A673 (cell line): ENCODE data around the gene SEMA5A.

Experiments used
- EZH2 ChIP-seq: fragments of 200-600 bp; sonication (generic); IDR thresholded peaks from 2 replicates; pipeline ENCODE4 v1.6.1; 2017; ENCODE audit warnings: borderline replicate concordance, low read depth, mild to moderate bottlenecking, mixed read lengths, antibody characterized with exemption, low read length; ENCODE audit not compliant: poor library complexity, severe bottlenecking
- TF ChIP-seq, protein P1 (sequence below): fragments of 300-800, 200-600 bp; sonication (generic); conservative IDR thresholded peaks from 2 replicates; pipeline ENCODE4 v1.5.1; 2017; ENCODE audit warnings: low read depth, mild to moderate bottlenecking, antibody characterized with exemption, low read length, moderate library complexity, mixed read lengths

- TF ChIP-seq, protein P1, sequence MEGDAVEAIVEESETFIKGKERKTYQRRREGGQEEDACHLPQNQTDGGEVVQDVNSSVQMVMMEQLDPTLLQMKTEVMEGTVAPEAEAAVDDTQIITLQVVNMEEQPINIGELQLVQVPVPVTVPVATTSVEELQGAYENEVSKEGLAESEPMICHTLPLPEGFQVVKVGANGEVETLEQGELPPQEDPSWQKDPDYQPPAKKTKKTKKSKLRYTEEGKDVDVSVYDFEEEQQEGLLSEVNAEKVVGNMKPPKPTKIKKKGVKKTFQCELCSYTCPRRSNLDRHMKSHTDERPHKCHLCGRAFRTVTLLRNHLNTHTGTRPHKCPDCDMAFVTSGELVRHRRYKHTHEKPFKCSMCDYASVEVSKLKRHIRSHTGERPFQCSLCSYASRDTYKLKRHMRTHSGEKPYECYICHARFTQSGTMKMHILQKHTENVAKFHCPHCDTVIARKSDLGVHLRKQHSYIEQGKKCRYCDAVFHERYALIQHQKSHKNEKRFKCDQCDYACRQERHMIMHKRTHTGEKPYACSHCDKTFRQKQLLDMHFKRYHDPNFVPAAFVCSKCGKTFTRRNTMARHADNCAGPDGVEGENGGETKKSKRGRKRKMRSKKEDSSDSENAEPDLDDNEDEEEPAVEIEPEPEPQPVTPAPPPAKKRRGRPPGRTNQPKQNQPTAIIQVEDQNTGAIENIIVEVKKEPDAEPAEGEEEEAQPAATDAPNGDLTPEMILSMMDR, result no peak
- no peak for TF ChIP-seq EZH2
Measured at GRCh38 chr5:9268226-9268625, 277.6 kb downstream of the SEMA5A start.
